ENCODE data around the gene MUC21. TPM values are rescaled to one million over a fixed set of nuclear protein-coding genes. Genes with fewer than 3 reads are reported as not detected.
"Not testable (repeated sequence)": the region's sequence is repeated elsewhere in the genome, so short reads cannot be mapped to it uniquely, and the experiment has no call there.

MUC21 gene
- total RNA-seq, 1 donor from 2014 or later, result not detected

GRCh38 chr6:31007694-31008093 is 24.2 kb downstream of the MUC21 start:
- intact Hi-C loops (cut with micrococcal nuclease), result no loop called here

DNA sequence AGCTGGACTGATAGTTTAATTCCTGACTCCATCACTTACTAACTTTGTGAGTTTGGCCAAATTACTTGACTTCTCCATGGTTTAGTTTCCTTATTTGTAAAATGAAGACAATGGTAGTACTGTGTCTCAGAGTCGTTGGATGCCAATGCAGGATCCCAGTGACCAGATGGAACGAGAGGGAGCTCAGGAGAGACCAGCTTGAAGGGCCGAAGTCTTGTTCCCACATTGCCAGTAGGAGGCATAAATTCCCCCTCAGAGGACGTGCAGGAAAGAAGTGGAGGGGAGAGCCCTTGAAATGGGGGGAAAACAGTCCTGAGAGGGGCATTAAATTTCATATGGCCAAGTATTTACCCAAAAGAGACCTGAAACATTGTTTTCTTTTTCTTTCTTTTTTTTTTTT is 24.6 kb downstream of the MUC21 start:
- intact Hi-C loops (cut with micrococcal nuclease), result no loop called here

GRCh38 chr6:31009731-31010130 is 26.2 kb downstream of the MUC21 start:
- intact Hi-C loops (cut with micrococcal nuclease), result no loop called here

DNA sequence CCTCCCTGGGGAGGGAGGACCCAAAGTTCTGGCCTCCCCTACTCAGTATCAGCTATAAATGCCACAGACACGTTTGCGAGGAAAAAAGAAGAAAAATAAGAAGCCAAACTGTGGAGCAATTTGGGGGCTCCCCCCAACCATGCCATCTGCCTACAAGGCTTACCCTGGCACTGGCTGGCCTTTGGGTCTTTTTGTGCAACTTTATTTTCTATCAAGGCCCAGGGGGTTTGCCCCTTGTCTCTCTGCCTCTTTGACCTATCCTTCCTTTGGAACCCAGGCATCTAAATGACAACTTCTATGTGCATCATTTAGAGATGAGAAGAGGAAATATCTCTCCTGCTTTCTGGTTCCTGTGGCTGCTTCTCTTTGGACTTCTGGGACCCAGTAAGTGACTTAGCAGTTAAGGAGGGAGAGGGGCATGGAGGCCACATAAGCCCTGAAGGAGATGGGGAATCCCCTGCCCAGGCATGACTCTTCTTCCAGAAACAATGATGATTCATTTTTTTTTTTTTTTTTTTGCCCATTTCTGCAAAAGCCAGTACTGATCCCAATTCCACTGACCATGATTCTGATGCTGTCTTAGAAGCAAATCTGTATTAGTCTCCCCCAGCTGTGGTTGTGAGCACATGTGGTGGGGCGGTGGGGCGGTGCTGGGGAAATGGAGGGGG is 27.0 kb downstream of the MUC21 start, which contains the start of gene MUC22:
Gene MUC22 (plus strand): TSS at position 82 of the 668 bp plus-strand sequence. CDS start 233 bp downstream, at position 315.
- intact Hi-C loops (cut with micrococcal nuclease), result no loop called here

- intact Hi-C loops (cut with micrococcal nuclease), result no loop called here
These were observed 27.6 kb downstream of the MUC21 start for GRCh38 chr6:31011153-31011552.

DNA sequence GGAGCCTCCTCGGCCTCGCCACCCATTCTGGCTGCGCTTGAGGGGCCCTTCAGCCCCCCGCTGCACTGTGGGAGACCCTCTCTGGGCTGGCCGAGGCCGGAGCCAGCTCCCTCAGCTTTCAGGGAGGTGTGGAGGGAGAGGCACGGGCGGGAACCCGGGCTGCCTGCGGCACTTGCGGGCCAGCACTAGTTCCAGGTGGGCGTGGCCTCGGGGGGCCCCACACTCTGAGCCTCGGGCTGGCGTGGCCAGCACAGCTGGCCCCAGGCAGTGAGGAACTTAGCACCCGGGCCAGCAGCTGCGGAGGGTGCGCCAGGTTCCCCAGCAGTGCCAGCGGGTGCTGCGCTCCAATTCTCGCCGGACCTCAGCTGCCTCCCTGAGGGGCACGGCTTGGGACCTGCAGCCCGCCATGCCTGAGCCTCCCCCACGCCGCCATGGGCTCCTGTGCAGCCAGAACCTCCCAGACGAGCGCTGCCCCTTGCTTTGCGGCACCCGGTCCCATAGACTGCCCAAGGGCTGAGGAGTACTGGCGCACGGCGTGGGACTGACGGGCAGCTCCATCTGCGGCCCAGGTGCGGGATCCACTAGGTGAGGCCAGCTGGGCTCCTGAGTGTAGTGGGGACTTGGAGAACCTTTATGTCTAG is 33.3 kb downstream of the MUC21 start:
- intact Hi-C loops (cut with micrococcal nuclease), result no loop called here

GRCh38 chr6:31017436-31017835 is 33.9 kb downstream of the MUC21 start:
- intact Hi-C loops (cut with micrococcal nuclease), result not testable (repeated sequence)

DNA sequence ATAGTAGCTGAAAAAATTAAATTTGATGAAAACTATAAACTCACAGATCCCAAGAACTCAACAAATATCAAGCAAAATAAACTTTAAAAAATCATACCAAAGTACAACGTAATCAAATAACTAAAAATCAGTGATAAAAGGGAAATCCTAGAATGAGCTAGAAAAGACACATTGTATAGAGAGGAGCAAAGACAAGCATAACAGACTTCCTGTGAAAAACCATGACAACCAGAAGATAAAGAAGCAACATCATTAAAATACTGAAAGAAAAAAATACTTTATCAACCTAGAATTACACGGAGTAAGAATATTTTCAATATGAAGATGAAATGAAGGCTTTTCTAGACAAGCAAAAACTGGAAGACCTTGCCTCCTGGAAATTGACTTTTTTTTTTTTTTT is 36.5 kb downstream of the MUC21 start:
- intact Hi-C loops (cut with micrococcal nuclease), result no loop called here

DNA sequence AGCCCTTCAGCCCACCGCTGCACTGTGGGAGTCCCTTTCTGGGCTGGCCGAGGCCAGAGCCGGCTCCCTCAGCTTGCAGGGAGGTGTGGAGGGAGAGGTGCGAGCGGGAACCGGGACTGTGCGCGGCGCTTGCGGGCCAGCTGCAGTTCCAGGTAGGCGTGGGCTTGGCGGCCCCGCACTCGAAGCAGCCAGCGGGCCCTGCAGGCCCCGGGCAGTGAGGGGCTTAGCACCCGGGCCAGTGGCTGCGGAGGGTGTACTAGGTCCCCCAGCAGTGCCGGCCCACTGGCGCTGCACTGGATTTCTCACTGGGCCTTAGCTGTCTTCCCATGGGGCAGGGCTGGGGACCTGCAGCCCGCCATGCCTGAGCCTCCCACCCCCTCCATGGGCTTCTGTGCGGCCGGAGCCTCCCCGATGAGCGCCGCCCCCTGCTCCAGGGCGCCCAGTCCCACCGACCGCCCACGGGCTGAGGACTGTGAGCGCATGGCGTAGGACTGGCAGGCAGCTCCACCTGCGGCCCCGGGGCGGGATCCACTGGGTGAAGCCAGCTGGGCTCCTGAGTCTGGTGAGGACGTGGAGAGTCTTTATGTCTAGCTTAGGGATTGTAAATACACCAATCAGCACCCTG is 37.2 kb downstream of the MUC21 start:
- intact Hi-C loops (cut with micrococcal nuclease), result not testable (repeated sequence)

DNA sequence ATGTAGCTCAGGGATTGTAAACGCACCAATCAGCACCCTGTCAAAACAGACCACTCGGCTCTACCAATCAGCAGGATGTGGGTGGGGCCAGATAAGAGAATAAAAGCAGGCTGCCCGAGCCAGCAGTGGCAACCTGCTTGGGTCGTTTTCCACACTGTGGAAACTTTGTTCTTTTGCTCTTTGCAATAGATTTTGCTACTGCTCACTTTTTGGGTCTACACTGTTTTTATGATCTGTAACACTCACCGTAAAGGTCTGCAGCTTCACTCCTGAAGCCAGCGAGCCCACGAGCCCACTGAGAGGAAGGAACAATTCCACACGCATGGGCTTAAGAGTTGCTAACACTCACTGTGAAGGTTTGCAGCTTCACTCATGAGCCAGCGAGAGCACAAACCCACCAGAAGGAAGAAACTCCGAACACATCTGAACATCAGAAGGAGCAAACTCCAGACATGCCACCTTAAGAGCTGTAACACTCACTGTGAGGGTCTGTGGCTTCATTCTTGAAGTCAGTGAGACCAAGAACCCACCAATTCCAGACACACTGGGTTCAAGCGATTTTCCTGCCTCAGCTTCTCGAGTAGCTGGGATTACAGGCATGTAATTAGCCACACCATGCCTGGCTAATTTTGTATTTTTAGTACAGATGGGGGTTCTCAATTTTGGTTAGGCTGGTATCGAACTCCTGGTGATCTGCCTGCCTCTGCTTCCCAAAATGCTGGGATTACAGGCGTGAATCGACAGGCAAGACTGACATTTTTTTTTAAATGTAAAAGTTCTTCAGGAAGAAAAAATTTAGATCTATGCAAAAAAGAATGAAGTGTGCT is 38.4 kb downstream of the MUC21 start:
- intact Hi-C loops (cut with micrococcal nuclease), result not testable (repeated sequence)

- intact Hi-C loops (cut with micrococcal nuclease), result no loop called here
These were observed 42.1 kb downstream of the MUC21 start for GRCh38 chr6:31025595-31025994.

DNA sequence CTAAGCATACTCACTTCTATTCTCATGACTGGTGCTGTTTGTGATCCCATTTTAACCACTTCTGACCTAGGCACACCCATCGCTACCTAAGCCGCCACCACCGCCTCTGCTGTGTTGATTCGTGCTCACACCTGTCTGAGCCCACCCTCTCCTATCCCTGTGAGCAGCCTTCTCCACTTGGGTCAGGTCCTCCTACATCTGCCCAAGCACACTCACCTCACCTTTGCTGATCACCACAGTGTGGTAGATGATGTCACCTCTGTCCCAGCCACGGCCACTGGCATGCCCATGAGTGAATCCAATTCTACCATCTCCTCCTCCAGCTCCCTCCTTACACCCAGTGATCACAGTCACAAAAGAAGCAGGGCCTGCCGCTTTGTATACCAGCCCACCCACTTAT is 47.6 kb downstream of the MUC21 start:
- intact Hi-C loops (cut with micrococcal nuclease), result no loop called here

DNA sequence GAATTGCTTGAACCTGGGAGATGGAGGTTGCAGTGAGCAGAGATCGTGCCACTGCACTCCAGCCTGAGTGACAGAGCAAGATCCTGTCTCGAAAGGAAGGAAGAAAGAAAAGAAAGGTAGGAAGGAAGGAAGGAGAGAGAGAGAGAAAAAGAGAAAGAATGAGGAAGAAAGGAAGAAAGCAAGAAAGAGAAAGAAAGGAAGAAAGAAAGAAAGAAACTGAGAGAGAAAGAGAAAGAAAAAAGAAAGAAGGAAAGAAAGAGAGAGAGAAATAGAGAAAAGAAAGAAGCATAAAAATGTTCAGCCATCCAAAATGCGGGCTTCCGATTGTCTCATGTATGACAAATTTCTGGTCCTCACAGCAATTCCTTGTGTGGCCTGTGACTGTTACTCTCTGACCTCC is 49.6 kb downstream of the MUC21 start:
- intact Hi-C loops (cut with micrococcal nuclease), result no loop called here

DNA sequence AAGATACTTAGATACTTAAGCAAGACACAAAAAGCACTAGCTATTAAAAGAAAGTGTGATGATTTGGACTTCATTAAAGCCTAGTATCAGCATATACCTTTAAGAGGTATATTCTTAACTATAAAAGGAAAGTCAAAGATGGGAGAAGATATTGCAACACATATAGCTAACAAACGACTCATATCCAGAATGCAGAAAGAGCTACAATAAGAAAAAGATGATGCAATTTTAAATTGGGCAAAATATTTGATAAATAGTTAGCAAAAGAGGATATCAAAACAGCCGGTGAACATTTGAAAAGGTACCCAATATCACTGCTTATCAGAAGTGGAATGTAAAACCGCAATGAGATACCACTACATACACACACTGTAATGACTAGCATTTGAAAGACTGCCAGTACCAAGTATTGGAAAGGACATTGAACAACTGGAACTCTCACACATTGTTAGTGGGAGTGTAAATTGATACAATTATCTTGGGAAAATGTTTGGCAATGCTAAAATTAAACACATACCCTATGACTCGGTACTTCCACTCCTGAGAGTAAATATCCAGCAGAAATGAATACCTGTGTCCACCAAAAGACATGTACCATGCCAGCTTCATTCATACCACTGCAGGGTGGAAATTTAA is 52.5 kb downstream of the MUC21 start:
- intact Hi-C loops (cut with micrococcal nuclease), result no loop called here

DNA sequence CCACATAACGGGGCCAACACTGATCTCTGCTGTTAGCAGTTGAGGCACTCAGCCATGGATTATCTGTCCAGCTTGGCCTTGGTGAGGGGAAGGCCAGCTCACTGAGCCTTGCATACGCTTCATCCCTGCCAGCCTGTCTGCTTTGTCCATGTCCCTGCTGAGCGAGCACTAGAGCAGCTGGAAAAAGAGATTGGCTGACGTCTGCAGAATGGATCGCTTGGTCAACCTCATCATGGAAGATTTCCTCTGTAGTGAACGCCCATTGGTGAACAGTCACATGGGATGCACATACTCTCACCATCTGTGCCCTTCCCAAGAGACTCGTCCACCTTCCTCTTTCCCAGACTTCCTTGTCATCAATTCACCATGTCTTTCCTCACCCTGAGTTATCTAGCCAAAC is 53.7 kb downstream of the MUC21 start:
- intact Hi-C loops (cut with micrococcal nuclease), result no loop called here

DNA sequence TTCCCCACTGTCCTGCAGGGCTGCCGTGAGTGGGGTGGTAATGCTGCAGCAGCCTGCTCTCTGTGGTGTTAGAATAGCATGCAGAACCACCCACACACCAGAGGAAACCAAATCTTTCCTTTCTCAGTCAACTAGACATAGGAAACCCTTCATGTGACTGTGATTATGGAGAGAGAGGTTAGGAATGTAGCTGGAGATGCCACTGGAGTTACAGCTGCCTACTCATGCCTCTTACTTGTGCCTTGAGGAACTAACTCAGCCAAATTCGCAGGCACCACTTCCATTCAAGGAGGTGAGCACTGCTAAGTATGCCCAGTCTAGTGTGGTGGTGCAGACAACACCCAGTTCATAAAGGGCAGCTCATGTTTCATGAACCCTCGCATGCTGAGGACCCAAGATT is 54.2 kb downstream of the MUC21 start:
- intact Hi-C loops (cut with micrococcal nuclease), result no loop called here

- intact Hi-C loops (cut with micrococcal nuclease), result no loop called here
These were observed 55.0 kb downstream of the MUC21 start for GRCh38 chr6:31038559-31038958.
